ENCODE measurements around the gene FAIM2. TPM values are rescaled to one million over a fixed set of nuclear protein-coding genes. Genes with fewer than 3 reads are reported as not detected.

The FAIM2 gene
- total RNA-seq, 4 donors from 2014 or later = 0.13 to 1.1 TPM; not detected in 2

- no peaks in the 10 kb centered on the region for H3K9me3 ChIP-seq
- H3K36me3 ChIP-seq = no peaks in the 10 kb centered on the region
- TF ChIP-seq POLR2A (IDR thresholded peaks at IDR 0.05) (no peak), CTCF (IDR thresholded peaks at IDR 0.05 in 4 of 5, conservative IDR thresholded peaks at IDR 0.05 in 1 of 5) (no peak)
- in situ Hi-C loops (cut with MboI; ENCODE audit: low sequenced_read_pairs in 4 of 4) = no loop called here
- intact Hi-C loops (cut with DNase I; ENCODE audit: low total_unique reads) = no loop called here
- H3K27ac ChIP-seq = no peak overlapping the region
- no peaks in the 10 kb centered on the region for H3K4me1 ChIP-seq
- no peak for DNase-seq
- H3K27me3 ChIP-seq = no peaks in the 10 kb centered on the region
- ATAC-seq = no peak
- H3K4me3 ChIP-seq = no peak overlapping the region
Measured at GRCh38 chr12:49893753-49894750, 9.6 kb downstream of the FAIM2 start.

GRCh38 chr12:49892732-49893317, 10.9 kb downstream of the FAIM2 start:
- H3K27ac ChIP-seq = no peak overlapping the region
- intact Hi-C loops (cut with DNase I; ENCODE audit: low total_unique reads) (no loop called here), in situ Hi-C loops (cut with MboI; ENCODE audit: low sequenced_read_pairs in 4 of 4) (no loop called here)
- ATAC-seq = no peak
- TF ChIP-seq POLR2A (IDR thresholded peaks at IDR 0.05) (no peak), CTCF (IDR thresholded peaks at IDR 0.05 in 4 of 5, conservative IDR thresholded peaks at IDR 0.05 in 1 of 5) (no peak)
- DNase-seq = no peak
- H3K9me3 ChIP-seq = no peaks in the 10 kb centered on the region
- H3K4me1 ChIP-seq = no peaks in the 10 kb centered on the region
- no peak overlapping the region for H3K4me3 ChIP-seq
- H3K27me3 ChIP-seq = no peaks in the 10 kb centered on the region
- no peaks in the 10 kb centered on the region for H3K36me3 ChIP-seq

- intact Hi-C loops (cut with DNase I; ENCODE audit: low total_unique reads) = no loop called here
Measured at GRCh38 chr12:49892084-49892731, 11.5 kb downstream of the FAIM2 start.

GRCh38 chr12:49891476-49891875, 12.2 kb downstream of the FAIM2 start:
- Histone ChIP-seq H3K4me3 (no peak overlapping the region), H3K36me3 (no peaks in the 10 kb centered on the region), H3K27me3 (no peaks in the 10 kb centered on the region), H3K27ac (no peak overlapping the region), H3K9me3 (no peaks in the 10 kb centered on the region), H3K4me1 (no peaks in the 10 kb centered on the region)
- in situ Hi-C loops (cut with MboI; ENCODE audit: low sequenced_read_pairs in 4 of 4) (no loop called here), intact Hi-C loops (cut with DNase I; ENCODE audit: low total_unique reads) (no loop called here)
- DNase-seq = no peak
- TF ChIP-seq CTCF (IDR thresholded peaks at IDR 0.05 in 4 of 5, conservative IDR thresholded peaks at IDR 0.05 in 1 of 5) (no peak), POLR2A (IDR thresholded peaks at IDR 0.05) (no peak)
- ATAC-seq = no peak

More at GRCh38 chr12:49892084-49892731, 11.5 kb downstream of the FAIM2 start:
- no peak for ATAC-seq
- Histone ChIP-seq H3K4me1 (no peaks in the 10 kb centered on the region), H3K36me3 (no peaks in the 10 kb centered on the region), H3K4me3 (no peak overlapping the region), H3K27me3 (no peaks in the 10 kb centered on the region), H3K9me3 (no peaks in the 10 kb centered on the region), H3K27ac (no peak overlapping the region)
- in situ Hi-C loops (cut with MboI; ENCODE audit: low sequenced_read_pairs in 4 of 4) = no loop called here
- DNase-seq = no peak
- TF ChIP-seq CTCF (IDR thresholded peaks at IDR 0.05 in 4 of 5, conservative IDR thresholded peaks at IDR 0.05 in 1 of 5) = no peak
- no peak for TF ChIP-seq POLR2A (IDR thresholded peaks at IDR 0.05)
